Gastroesophageal sphincter (tissue), 3 donors: Measurements from ENCODE around the gene SIX3.

Experiments
- POLR2A ChIP-seq, 2 donors: fragments of 450-650 bp; IDR thresholded peaks; one replicate each; pipeline ENCODE4 v1.6.1; 2017; ENCODE audit warnings: antibody characterized with exemption in 2 of 2, mild to moderate bottlenecking in 2 of 2, moderate library complexity in 1 of 2
- TF ChIP-seq, protein P1 (sequence below), 4 experiments: fragments of 200-600 bp in 2 of 4; fragments of 450-650 bp in 2 of 4; sonication (generic) in 1 of 4; IDR thresholded peaks; one replicate each; pipeline ENCODE4 v1.5.1; 2017 to 2019; ENCODE audit warnings: antibody characterized with exemption in 4 of 4, mild to moderate bottlenecking in 2 of 4, moderate library complexity in 2 of 4

DNA sequence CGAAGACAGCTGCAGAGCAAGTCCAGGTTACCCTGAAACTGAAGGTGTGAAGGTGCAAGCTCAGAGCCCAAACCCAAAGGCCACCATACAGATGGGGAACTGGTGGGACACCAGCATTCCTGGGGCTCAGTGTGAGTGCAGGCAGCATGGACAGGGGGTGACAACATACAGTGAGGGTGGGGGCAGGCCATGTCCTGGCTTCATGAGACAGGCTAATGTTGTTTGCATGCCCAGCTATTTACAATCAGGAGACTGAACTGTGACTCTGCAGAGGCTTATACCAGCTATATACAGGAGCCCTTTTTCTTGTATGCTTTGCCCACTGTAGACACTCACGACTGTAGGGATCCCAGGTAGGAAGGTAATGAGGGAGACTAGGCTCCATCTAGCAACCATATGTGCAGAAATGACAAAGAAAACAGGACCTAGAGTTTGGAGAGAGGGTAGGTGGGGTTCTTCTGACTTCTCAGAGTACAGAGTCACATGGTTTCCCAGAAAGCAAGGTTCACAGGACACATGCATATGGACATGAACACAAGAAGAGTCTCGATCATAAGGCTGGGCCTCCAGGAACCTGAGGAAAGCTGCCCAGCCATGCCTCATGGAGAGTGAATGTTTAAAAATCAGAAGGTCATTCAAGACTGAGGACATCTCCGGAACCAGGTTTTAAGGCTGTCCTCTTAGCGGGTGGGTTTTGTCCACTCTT, 26.4 kb downstream of the SIX3 start:
- TF ChIP-seq, protein P1, sequence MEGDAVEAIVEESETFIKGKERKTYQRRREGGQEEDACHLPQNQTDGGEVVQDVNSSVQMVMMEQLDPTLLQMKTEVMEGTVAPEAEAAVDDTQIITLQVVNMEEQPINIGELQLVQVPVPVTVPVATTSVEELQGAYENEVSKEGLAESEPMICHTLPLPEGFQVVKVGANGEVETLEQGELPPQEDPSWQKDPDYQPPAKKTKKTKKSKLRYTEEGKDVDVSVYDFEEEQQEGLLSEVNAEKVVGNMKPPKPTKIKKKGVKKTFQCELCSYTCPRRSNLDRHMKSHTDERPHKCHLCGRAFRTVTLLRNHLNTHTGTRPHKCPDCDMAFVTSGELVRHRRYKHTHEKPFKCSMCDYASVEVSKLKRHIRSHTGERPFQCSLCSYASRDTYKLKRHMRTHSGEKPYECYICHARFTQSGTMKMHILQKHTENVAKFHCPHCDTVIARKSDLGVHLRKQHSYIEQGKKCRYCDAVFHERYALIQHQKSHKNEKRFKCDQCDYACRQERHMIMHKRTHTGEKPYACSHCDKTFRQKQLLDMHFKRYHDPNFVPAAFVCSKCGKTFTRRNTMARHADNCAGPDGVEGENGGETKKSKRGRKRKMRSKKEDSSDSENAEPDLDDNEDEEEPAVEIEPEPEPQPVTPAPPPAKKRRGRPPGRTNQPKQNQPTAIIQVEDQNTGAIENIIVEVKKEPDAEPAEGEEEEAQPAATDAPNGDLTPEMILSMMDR (IDR thresholded peaks at IDR 0.05) = no peak
- TF ChIP-seq POLR2A (IDR thresholded peaks at IDR 0.05) = no peak
